ENCODE data around the gene RPL27. TPM values are rescaled to one million over a fixed set of nuclear protein-coding genes. Genes with fewer than 3 reads are reported as not detected.

The RPL27 gene
- total RNA-seq: 1,034 and 1,254 TPM in 2 replicates

GRCh38 chr17:42997984-42998938, at the start of gene RPL27:
Gene RPL27, plus strand, starts transcription at chr17:42998419. Its CDS starts 332 bp downstream, at chr17:42998751.

DNA sequence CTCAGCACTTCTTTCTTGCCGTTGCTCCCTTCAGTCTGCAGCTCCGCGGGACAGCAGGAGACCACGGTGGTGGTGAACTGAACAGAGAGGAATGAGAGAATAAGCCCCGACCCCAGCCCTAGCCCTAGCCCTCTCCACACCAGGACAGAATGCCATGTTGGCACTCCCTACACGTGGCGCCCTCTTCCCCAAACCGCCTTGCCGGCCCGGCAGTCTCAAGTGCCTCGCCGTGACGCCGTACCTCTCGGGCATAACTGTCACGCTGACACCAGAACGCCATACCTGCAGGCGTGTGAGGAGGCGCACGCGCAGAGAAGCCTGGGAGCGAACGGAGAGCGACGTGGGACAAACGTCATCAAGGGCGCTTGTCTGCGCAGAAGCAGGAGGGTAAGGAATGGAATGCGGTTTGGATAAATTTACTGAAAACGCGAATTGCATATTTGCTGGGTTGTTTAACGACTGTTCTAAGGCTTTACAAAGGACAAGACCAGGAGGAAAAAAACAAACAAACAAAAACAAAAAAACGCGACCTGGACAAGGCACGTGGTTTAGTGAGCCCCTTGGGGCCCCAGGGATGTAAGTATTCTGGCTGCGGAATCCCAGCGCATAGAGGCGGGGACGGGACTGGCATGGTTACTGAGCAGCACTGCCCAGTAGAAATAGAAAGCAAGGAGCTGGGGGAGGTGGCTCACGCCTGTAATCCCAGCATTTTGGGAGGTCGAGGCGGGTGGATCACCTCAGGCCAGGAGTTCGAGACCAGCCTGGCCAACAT, 33.9 kb upstream of the RPL27 start, which contains the start of gene AARSD1:
Gene AARSD1, minus strand, starts transcription at position 294 of the 772 bp plus-strand sequence. Its CDS starts 14 bp downstream, at position 280.

GRCh38 chr17:42979511-42980273, 18.5 kb upstream of the RPL27 start, which contains the start of gene PTGES3L:
Gene PTGES3L, minus strand, starts transcription at chr17:42980080. Its CDS starts 27 bp downstream, at chr17:42980053.

GRCh38 chr17:42980274-42980765, 17.9 kb upstream of the RPL27 start, which contains the start of gene RUNDC1:
Gene RUNDC1, plus strand, starts transcription at chr17:42980565. Its CDS starts 12 bp downstream, at chr17:42980577.

DNA sequence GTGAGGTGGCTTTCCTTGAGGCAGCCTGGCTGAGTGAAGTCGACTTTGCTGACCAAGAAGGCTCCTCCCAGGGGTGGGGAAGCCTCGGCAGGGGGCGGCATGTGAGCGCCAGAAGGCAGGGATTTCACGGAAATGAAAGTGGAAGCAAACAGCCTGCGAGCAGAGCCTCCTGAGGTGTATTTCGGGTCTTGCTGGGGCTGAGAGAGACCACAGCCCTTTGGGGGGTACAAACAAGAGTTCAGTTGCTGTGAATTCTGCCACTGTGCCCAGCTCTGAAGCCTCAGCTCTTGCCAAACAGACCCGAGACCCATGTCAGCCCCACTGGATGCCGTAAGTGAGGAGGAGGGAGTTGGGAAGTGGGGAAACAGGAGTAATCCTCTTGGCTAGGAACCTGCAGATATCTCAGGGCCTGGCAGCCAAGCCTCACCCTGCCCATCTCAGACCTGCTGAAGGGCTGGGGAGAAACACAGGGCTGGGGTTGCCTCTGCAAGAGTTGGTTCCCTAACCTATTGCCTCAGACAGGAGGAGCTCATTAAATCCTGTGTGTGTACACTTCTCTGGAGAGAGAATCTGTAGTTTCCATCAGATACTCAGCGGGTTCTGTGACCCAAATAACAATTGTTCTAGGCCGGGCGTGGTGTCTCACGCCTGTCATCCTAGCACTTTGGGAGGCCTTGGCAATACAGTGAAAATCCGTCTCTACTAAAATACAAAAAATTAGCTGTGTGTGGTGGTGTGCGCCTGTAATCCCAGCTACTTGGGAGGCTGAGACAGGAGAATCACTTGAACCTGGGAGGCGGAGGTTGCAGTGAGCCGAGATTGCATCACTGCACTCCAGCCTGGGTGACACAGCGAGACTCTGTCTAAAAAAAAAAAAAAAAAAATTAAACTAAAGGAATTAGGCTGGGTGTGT, 8.7 kb downstream of the RPL27 start, which contains the start of gene IFI35:
Gene IFI35, plus strand, starts transcription at position 146 of the 913 bp plus-strand sequence. Its CDS starts 164 bp downstream, at position 310.

GRCh38 chr17:43021741-43022512, 23.7 kb downstream of the RPL27 start, which contains the start of gene VAT1:
Gene VAT1, minus strand, starts transcription at chr17:43022385. Its CDS starts 63 bp downstream, at chr17:43022322.

GRCh38 chr17:43024407-43025289, 26.4 kb downstream of the RPL27 start, which contains the start of gene RND2:
Gene RND2, plus strand, starts transcription at chr17:43025231. Its CDS starts 117 bp downstream, at chr17:43025348.

Other genes with a start within 250 kb of the RPL27 start
- under 0.01 and 0.58 TPM in 2 replicates for gene RAMP2, start 237.2 kb upstream of the RPL27 start, total RNA-seq
- 65.7 and 92.6 TPM in 2 replicates for gene VPS25, start 225.0 kb upstream of the RPL27 start, total RNA-seq
- 3.5 and 4.5 TPM in 2 replicates for gene WNK4, start 217.8 kb upstream of the RPL27 start, total RNA-seq
- gene COA3, start 199.7 kb upstream of the RPL27 start, total RNA-seq: 48.8 and 70.4 TPM in 2 replicates
- gene CNTD1, start 199.6 kb upstream of the RPL27 start, total RNA-seq: under 0.01 and 0.19 TPM in 2 replicates
- gene BECN1, start 174.1 kb upstream of the RPL27 start, total RNA-seq: 123 and 167 TPM in 2 replicates
- gene PSME3, start 165.0 kb upstream of the RPL27 start, total RNA-seq: 51.3 and 131 TPM in 2 replicates
- 0.28 and 0.38 TPM in 2 replicates for gene AOC2, start 153.8 kb upstream of the RPL27 start, total RNA-seq
- gene AOC3, start 147.2 kb upstream of the RPL27 start, total RNA-seq: under 0.01 and 2.0 TPM in 2 replicates
- not detected in 2 replicates for gene G6PC1, start 97.6 kb upstream of the RPL27 start, total RNA-seq
- 21.4 and 42.8 TPM in 2 replicates for gene AARSD1, start 34.0 kb upstream of the RPL27 start, total RNA-seq
- 0.28 and 0.58 TPM in 2 replicates for gene PTGES3L, start 18.3 kb upstream of the RPL27 start, total RNA-seq
- 13.2 and 14.6 TPM in 2 replicates for gene RUNDC1, start 17.9 kb upstream of the RPL27 start, total RNA-seq
- gene IFI35, start 8.4 kb downstream of the RPL27 start, total RNA-seq: 16.7 and 20.6 TPM in 2 replicates
- gene VAT1, start 24.0 kb downstream of the RPL27 start, total RNA-seq: 115 and 147 TPM in 2 replicates
- 0.19 and 0.28 TPM in 2 replicates for gene RND2, start 26.8 kb downstream of the RPL27 start, total RNA-seq
- gene BRCA1, start 126.9 kb downstream of the RPL27 start, total RNA-seq: 5.4 and 33.7 TPM in 2 replicates
- gene NBR1, start 172.8 kb downstream of the RPL27 start, total RNA-seq: 111 and 114 TPM in 2 replicates
- 2.5 and 4.6 TPM in 2 replicates for gene TMEM106A, start 213.5 kb downstream of the RPL27 start, total RNA-seq
- gene CCDC200, start 230.2 kb downstream of the RPL27 start, total RNA-seq: not detected in 2 replicates
- gene RNU2-1, start 235.6 kb downstream of the RPL27 start, total RNA-seq: not detected in 2 replicates